ENCODE results near the gene PITPNM3. TPM values are rescaled to one million over a fixed set of nuclear protein-coding genes. Genes with fewer than 3 reads are reported as not detected.

Gene PITPNM3
- total RNA-seq, 2 donors from 2014 or later: 5.3 to 7.9 TPM

DNA sequence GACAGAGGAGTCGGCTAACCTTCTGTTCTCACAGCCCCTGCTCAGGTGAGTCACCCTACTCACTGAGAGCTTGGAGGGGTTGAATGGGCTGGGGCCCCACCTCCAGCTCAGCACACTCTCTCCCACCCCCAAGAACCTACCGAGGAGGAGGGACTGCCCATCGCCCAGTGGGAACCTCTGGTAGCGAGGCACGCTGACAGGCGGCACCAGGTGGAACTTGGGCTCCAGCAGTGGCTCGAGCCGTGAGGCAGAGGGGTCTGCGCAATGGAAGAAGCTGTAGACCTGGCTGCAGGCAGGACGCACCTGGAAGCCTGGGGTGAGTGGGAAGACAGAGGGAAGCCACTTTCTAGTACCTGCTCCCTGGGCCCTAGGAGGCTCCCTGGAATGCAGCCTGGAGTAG, 83.8 kb downstream of the PITPNM3 start:
- H3K9me3 ChIP-seq: no peaks in the 10 kb centered on the region
- no peak overlapping the region for H3K4me3 ChIP-seq
- TF ChIP-seq, protein P1, sequence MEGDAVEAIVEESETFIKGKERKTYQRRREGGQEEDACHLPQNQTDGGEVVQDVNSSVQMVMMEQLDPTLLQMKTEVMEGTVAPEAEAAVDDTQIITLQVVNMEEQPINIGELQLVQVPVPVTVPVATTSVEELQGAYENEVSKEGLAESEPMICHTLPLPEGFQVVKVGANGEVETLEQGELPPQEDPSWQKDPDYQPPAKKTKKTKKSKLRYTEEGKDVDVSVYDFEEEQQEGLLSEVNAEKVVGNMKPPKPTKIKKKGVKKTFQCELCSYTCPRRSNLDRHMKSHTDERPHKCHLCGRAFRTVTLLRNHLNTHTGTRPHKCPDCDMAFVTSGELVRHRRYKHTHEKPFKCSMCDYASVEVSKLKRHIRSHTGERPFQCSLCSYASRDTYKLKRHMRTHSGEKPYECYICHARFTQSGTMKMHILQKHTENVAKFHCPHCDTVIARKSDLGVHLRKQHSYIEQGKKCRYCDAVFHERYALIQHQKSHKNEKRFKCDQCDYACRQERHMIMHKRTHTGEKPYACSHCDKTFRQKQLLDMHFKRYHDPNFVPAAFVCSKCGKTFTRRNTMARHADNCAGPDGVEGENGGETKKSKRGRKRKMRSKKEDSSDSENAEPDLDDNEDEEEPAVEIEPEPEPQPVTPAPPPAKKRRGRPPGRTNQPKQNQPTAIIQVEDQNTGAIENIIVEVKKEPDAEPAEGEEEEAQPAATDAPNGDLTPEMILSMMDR (IDR thresholded peaks at IDR 0.05): no peak
- TF ChIP-seq POLR2AphosphoS5 (IDR thresholded peaks at IDR 0.05): no peak
- TF ChIP-seq POLR2A (IDR thresholded peaks at IDR 0.05): no peak
- no peak for DNase-seq (ENCODE audit: low spot score)
- H3K27ac ChIP-seq: no peak overlapping the region
- H3K4me1 ChIP-seq (replicated peaks): no peaks in the 10 kb centered on the region
- intact Hi-C loops (cut with DNase I): no loop called here
- no peaks in the 10 kb centered on the region for H3K27me3 ChIP-seq (replicated peaks; ENCODE audit: insufficient read depth)
- WGBS: 86% methylated on average over 10 of the region's 10 CpGs
- no peaks in the 10 kb centered on the region for H3K36me3 ChIP-seq

DNA sequence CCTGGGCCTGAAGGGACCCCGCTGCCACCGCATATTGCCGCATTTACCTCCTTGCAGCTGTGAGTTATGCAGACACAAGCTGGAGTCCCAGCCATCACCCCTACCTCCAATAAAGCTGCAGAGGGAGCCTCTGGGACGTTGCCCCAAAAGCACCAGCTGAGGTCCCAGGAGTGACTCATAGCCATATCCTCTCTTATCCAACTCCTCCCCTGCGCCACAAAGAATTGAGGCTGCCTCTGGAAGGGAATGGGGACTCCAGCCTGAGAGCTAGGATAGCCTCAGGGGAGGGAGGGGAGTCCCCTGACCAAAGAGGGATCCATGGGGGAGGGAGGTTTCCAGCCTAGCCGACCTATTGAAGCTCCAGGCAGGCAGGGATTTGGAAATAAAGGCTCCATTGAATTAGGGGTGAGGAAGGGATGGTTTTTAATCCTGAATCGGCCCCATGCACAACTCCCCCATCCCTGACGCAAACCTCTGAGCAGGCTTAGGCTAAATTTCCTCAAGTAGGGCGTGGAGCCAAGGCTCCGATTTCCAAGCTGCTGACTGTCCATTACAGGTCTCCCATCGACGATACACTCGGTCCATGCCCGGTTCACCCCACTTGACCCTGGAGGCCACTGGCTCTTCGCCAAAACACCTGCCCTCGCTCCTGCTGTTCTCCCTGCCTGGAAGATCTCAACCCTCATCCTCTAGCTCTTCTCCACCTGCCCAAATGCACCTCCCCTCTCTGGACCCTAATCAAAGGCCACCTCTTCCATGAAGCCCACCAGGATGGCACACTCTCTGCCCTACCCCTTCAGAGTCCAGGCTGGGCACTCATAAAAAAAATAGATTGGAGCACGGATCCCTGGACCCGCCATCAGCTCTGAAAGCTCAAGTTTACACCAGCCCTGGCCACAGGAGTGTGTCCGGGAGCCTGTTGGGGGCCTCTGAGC, 84.6 kb downstream of the PITPNM3 start:
- intact Hi-C loops (cut with DNase I): no loop called here
- Histone ChIP-seq H3K27ac (no peak overlapping the region), H3K27me3 (replicated peaks; ENCODE audit: insufficient read depth) (no peaks in the 10 kb centered on the region), H3K4me3 (no peak overlapping the region), H3K9me3 (no peaks in the 10 kb centered on the region), H3K4me1 (replicated peaks) (no peaks in the 10 kb centered on the region), H3K36me3 (no peaks in the 10 kb centered on the region)
- TF ChIP-seq POLR2A (IDR thresholded peaks at IDR 0.05): no peak
- TF ChIP-seq POLR2AphosphoS5 (IDR thresholded peaks at IDR 0.05): no peak
- TF ChIP-seq, protein P1 (IDR thresholded peaks at IDR 0.05): no peak
- WGBS: 78% methylated on average over 19 of the region's 19 CpGs
- DNase-seq (ENCODE audit: low spot score): no peak

DNA sequence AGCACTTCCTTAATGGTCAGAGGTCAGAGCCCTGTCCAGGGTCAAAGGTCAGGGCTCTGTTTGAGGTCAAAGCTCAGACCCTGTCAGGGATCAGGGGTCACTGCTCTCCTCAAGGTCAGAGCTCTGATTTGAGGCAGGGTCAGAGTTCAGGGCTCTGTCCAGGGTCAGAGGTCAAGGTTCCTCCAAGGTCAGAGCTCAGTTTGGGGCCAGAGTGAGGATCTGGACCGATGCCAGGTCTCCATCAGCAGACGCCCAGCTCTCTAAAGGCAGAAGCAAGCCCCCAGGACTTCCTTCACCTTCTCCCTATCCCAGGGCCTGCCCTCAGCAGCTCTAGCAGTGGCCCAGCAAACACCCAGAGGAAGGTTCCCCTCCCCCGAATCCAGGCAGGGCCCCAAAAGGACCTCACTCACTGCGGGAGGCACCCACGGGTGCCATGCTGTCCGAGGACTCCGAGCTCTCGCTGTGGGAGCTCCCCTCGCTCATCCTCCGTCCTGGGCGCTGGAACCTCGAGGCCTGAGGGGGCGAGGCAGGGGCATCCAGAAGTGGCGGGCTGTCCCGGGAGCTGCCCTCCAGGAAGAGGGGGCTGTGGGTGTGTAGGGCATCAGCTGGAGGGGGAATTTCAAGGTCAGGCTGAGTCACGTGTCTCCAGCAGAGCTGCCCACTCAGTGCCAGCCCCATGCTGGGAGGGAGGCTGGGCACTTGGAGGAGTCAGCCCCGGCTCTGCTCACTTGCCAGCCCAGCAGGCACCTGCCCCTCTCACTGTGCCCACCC, 85.4 kb downstream of the PITPNM3 start:
- H3K9me3 ChIP-seq: no peaks in the 10 kb centered on the region
- intact Hi-C loops (cut with DNase I): no loop called here
- no peaks in the 10 kb centered on the region for H3K36me3 ChIP-seq
- DNase-seq (ENCODE audit: low spot score): no peak
- H3K4me1 ChIP-seq (replicated peaks): no peaks in the 10 kb centered on the region
- H3K27ac ChIP-seq: no peak overlapping the region
- H3K27me3 ChIP-seq (replicated peaks; ENCODE audit: insufficient read depth): no peaks in the 10 kb centered on the region
- no peak overlapping the region for H3K4me3 ChIP-seq
- 87% methylated on average over 11 of the region's 17 CpGs for WGBS
- TF ChIP-seq POLR2A (IDR thresholded peaks at IDR 0.05) (no peak), POLR2AphosphoS5 (IDR thresholded peaks at IDR 0.05) (no peak)
- TF ChIP-seq, protein P1 (IDR thresholded peaks at IDR 0.05): no peak

DNA sequence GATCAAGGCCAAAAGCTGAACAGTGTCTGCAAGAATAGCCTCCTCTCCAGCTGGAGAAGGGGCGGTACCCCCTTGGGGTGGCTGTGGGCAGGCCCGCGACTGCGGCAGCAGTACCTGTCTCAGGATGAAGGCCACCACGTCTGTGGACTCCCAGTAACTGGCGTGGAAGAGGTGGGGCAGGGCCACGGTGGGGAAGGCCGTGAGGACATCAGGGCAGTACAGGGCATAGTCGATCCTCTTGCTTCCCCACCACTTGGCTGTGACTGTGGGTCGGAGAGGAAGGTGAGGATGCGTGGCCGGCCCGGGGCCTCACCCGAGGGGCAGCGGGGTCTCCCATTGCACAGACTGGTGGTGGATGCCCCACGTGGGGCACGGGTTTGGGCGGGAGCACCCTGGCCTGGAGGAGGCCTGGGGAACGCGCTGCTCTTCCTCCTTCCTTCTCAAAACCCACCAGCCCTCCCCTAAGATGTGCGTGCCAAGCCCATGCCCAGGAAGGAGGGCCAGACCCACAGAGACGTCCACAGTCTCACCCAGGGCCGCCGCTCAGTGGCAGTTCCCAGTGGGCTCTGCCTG, 86.1 kb downstream of the PITPNM3 start:
- TF ChIP-seq POLR2A (IDR thresholded peaks at IDR 0.05): no peak
- TF ChIP-seq, protein P1 (IDR thresholded peaks at IDR 0.05): no peak
- TF ChIP-seq POLR2AphosphoS5 (IDR thresholded peaks at IDR 0.05): no peak
- no peaks in the 10 kb centered on the region for H3K4me1 ChIP-seq (replicated peaks)
- H3K36me3 ChIP-seq: no peaks in the 10 kb centered on the region
- H3K27ac ChIP-seq: no peak overlapping the region
- H3K9me3 ChIP-seq: no peaks in the 10 kb centered on the region
- no peak for DNase-seq (ENCODE audit: low spot score)
- intact Hi-C loops (cut with DNase I): no loop called here
- H3K27me3 ChIP-seq (replicated peaks; ENCODE audit: insufficient read depth): no peaks in the 10 kb centered on the region
- no peak overlapping the region for H3K4me3 ChIP-seq
- 90% methylated on average over 23 of the region's 24 CpGs for whole genome bisulfite sequencing
